ENCODE data around the gene TMPRSS11F.

- TF ChIP-seq CTCF (conservative IDR thresholded peaks at IDR 0.05 in 1 of 2, IDR thresholded peaks at IDR 0.05 in 1 of 2; ENCODE audit: extremely low read depth in 1 of 2, insufficient read depth in 1 of 2, low read depth in 1 of 2, low read length in 2 of 2): no peak
- no peak for TF ChIP-seq EZH2 (IDR thresholded peaks at IDR 0.05; ENCODE audit: borderline replicate concordance, low read length)
Measured at GRCh38 chr4:68152411-68152810, 22.7 kb upstream of the TMPRSS11F start.

Data from mammary epithelial cell (primary cell).